Cortex of kidney (tissue), 1 donor: ENCODE data around the gene FCHO1.

Experiments
- DNase-seq: peaks from one replicate; lab custom pipeline; 2025; lab: John Stamatoyannopoulos, UW

FCHO1 gene

DNA sequence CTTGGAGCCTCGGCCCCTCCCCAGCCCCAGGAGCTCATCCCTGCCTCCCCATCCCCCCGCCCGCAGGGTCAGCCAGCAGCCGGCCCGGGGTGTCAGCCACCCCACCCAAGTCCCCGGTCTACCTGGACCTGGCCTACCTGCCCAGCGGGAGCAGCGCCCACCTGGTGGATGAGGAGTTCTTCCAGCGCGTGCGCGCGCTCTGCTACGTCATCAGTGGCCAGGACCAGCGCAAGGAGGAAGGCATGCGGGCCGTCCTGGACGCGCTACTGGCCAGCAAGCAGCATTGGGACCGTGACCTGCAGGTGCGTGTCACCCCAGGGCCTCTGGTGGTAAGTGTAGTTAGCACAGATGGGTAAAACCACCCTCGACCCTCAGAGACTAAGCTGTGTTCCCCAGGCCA lies 18.1 kb upstream of the FCHO1 start:
- no peak for DNase-seq

DNA sequence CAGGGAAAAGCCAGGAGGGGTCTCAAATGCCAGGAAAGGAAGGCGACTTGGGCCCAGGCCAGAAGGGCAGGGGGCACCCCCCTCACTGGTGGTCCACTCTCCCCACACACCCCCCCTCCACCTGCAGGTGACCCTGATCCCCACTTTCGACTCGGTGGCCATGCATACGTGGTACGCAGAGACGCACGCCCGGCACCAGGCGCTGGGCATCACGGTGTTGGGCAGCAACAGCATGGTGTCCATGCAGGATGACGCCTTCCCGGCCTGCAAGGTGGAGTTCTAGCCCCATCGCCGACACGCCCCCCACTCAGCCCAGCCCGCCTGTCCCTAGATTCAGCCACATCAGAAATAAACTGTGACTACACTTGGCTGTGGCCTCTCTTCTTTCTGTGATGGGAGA lies 17.1 kb upstream of the FCHO1 start:
- no peak for DNase-seq

DNA sequence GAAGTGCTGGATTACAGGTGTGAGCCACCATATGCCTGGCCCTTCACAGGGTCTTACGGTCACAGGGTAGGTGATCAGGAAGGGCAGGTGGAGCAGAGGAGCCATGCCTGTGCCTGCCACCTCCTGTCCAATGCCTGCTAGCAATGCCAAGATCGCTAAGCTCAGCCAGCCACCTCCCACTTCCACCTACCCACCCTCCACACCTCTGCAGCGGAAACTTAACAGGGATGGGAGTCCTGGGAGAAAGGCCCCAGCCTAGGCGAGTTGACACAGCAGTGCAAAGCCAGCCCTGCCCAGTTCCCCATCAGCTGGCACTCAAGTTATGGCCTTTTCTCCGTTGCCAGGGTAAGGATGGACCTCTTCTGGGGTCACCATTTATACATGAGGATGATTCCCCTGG lies 15.9 kb upstream of the FCHO1 start:
- no peak for DNase-seq

DNA sequence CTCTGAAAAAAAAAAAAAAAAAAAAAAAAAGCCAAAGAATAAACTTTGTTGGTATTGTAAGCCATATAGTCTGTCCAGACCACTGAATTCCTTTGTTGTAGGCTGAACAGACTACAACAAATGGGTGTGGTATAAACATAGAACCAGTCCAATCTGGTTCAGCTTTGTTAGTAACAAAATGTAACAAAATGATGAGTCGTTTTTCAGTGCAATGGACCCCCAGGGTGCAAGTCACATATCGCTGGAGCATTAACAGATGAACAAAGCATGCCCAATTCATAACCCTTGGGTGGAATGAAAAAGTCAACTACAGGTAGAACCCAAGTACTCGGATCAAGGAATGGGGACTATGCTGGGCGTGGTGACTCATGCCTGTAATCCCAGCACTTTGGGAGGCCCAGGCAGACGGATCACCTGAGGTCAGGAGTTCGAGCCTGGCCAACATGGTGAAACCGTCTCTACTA lies 13.6 kb upstream of the FCHO1 start:
- no peak for DNase-seq

DNA sequence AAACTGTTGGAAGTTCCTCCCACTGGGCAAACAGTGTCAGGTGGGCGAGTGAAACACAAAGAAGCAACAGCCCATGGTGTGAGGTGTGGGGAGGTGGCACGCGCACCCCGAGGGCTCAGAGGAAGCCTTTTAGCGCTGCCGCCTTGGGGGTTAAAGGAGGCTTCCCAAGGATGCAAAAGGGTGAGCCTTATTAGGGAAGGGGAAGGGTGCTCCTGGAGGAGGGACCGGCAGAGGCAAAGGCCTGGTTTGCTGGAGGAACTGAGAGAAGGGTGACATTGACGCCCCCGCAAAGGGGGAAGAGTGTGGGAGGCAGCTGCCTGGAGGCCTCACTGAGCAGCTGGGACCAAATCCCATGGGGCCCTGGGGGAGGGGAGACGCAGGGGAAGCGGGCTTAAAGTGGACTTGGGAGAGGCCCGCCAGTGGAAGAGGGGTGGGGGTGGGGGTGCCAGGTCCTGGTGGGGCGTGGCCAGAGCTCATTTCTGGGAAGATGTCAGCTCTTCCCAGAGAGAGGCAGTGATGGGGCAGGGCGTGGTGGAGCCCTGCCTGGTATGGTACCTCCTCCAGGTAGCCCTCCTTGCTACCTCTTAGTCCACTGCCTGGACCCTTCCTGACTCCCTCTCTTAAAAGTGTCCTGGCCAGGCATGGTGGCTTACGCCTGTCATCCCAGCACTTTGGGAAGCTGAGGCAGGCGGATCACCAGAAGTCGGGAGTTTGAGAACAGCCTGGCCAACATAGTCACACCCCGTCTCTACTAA lies 12.0 kb upstream of the FCHO1 start:
- DNase-seq: no peak

DNA sequence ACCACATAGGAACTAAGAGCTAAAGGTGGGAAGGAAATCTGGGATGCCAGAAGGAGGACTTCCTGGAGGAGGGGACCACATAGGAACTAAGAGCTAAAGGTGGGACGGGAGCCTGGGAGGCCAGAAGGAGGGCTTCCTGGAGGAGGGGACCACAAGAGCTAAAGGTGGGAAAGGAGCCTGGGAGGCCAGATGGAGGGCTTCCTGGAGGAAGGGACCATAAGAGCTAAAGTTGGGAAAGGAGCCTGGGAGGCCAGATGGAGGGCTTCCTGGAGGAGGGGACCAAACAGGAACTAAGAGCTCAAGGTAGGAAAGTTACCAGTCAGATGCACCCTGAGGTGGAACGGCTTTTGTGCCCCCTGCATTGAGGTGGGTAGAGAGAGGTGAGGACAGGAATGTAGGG lies 9.8 kb upstream of the FCHO1 start:
- no peak for DNase-seq

DNA sequence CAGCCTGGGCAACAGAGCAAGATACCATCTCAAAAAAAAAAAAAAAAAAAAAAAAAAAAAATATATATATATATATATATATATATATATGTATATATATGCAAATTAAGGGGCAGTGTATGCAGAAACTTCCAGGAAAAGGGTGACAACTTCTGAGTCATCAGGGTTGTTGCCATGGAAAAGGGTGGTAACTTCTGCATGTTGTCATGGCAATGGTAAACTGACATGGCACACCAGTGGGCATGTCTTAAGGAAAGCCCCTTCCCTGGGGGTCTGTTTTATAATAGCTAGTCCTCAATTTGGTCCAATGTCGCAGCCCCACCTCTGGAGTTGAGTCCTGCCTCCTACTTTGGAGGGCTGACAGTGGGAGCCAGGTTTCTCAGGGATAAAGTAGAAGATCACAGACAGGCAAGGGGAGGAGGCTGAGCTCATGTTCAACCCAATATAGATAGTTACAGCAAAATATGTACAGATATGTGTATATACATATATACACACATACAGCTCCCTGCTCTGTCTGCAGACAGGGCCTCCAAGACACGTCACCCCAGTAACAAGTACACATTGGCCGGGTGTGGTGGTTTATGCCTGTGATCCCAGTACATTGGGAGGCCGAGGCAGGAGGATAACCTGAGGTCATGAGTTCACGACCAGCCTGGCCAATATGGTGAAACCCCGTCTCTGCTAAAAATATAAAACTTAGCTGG lies 7.2 kb upstream of the FCHO1 start:
- DNase-seq: no peak

DNA sequence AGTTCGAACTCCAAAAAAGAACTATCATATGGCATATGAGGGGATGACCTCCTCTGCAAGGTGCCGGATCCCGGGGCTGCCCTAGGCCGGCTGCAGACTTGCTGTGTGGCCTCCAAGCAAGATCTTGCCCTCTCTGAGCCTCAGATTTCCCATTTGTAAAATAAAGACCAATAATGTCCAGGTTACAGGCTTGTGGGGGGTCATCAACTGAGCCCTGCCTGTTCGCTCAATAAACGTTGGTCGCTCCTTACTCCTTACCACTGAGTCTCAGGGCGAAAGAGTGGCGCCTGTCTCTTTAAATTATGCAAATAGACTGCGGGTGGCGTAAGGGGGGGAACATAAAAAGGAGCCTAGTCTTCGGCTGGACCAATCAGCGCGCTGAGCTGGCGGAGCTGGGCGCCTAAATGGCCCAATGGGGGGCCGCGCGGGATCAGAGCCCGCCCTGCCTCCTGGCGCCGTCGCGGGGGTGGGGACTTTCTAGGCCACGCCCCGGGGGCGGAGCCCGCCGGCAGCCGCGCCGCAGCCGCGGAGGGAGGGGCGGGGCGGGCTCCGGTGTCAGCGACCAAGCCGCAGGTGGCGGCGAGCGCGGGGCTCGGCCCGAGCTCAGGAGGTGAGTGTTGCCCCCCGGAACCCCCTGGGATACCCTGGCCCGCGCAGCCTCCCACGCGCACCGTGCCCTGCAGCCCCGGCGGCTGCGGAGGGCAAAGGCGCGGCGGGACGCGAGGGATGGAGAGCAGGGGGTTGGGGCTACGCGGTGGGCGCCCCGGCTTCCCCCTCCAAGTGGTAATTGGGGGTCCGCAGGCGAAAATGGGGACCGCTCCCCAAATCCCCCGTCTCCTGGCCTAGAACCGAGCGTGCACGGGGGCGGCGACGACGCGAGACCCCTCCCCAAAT lies 3.8 kb upstream of the FCHO1 start:
- DNase-seq: no peak

DNA sequence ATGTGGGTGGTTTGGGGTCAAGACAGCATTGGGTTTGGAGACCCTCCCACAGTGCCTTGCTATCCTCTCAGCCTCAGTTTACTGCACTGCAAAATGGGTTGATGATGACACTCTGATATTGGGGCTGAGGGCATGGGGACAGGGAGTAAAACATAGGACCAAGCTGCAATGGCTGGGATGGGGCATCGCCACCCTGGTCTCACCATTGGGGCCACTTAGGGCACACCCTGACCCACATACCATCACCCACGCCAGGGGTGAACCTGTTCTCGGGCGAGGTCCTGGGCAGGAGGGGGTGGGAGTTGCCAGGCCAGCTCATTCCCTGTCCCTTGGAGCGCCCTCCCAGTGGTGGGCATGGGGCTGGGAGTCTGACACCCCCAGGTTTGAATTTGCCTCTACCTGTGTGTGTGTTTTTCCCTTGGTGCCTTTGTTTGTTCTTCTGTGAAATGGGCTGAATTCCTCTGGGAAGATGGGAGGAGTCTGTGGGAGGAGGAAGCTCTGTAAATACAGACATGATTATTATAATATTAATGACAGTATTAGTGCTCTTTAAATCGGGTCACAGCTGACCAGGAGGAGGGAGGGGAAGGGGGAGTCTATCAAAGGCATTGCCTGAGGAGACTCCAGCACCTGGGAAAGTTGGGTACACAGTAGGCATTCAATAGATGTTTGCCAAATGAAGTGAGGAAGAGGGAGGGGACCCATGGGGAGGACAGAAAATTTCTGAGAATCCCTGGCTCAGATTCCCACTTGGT lies 2.2 kb upstream of the FCHO1 start:
- DNase-seq: no peak

DNA sequence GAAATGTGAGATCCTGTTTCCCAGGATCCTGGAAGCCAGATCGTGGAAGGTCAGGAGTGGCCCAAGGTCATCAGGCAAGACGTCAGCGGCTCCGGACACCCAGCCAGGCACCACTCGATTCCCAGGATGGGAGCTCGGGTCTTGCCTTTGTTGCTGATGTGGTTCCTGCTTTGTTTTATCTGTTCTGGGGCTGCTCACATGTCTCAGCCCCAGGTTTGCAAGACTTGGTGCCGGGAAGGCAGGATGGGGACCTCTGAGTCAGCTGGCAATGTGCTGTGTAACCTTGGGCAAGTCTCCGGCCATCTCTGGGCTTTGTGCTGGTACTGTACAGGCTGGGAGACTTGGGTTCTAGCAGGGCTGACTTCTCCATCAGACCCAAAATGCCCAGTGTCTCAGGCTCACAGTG lies 1.4 kb upstream of the FCHO1 start:
- DNase-seq: no peak

DNA sequence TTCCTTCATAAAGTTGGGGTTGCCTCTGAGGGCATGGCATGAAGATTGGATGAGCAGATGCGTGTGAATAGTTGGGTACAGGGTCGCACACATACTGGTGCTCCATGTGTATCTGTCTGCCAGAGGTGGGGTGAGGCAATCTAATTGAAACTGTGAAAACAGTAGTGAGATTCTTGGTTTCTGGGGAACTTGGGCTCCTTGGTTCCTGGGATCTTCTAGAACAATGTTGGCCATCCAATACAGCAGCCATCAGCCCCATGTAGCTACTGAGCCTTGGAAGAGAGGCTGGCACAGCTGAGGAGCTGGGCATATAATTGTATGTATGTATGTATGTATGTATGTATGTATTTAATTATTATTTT lies 616 bp downstream of the FCHO1 start:
- DNase-seq: no peak

DNA sequence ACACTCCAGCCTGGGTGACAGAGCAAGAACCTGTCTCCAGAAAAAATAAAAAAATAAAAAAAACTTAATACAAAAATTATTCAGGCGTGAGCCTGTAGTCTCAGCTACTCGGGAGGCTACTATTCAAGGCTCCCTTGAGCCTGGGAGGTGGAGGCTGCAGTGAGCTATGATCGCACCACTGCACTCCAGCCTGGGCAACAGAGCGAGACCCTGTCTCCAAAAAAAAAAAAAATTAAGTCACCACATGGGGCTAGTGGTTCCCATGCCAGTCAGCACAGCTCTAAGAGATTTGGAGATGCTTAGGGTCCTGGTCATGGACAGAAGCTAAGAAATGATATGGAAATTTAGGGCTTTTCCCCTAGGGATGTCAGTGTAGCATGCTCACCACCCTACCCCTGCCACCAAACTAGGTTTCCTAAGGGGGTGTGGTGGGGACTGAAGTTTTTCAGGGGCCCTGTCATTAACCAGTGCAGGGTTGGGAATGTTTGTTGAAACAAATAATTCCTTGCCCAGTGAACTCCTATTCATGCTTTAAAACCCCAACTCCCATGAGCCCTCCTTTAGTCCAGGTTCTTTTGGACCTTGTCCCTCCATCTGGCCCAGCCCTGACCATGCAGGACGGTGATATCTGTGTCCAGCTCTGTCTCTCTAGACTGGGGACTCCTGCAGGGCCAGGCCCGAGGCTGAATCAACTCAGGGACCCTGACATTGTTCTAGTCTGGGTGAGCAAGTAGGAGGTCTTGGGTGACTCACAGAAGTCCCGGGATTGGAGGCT lies 1.8 kb downstream of the FCHO1 start:
- DNase-seq: no peak

DNA sequence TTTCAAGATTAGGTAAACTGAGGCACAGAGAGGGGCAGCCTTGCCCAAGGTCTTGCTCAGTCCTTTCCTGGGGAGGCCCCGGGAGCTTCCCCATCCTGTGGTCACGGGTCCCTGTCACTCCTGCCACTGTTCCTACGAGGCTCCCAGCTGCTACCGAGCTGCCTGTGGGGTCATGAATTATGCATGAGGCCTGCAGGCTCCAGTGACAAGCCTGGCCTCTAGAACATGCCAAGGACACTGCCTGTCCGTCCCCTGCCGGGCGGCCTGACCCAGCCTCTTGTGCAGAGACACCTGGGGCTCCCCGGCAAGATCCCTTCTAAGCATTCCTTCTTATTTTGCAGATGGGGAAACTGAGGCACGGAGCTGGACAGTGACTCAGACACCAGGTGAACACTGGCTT lies 2.7 kb downstream of the FCHO1 start:
- DNase-seq: no peak

DNA sequence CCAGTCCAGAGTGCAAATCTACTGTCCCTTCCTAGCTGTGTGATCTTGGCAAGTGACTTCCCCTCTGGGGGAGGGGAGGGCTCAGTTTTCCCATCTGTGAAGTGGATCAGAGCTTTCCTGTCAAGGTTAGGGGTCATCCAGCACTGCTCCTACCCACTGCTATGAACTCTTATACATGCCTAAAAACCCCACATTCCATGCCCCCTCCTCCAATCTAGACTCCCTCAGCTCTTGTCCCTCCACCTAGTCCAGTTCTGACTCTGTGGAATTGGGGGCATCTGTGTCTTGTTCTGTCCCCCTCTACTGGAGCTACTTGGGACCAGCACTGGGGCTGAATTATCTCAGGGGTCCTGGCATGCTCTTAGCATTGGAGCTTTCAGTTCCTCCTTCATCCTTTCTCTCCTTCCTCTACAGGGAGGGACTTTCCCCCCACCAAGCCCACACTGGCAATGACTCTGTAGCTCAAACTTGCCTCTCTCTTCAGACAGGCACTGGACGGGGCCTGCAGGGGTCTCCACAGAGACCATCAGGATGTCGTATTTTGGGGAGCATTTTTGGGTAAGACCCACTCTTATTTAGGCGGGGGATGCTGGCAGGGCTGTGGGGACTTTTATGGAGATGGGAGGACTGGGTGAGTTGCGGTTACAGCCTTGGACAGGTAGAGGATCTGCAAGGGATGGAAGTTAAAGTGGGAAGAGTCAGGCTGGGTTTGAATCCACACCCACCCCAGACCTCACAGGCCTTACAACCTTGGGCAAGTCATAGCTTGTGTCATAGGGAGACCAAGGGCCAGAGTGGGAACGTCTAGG lies 3.6 kb downstream of the FCHO1 start:
- no peak for DNase-seq

DNA sequence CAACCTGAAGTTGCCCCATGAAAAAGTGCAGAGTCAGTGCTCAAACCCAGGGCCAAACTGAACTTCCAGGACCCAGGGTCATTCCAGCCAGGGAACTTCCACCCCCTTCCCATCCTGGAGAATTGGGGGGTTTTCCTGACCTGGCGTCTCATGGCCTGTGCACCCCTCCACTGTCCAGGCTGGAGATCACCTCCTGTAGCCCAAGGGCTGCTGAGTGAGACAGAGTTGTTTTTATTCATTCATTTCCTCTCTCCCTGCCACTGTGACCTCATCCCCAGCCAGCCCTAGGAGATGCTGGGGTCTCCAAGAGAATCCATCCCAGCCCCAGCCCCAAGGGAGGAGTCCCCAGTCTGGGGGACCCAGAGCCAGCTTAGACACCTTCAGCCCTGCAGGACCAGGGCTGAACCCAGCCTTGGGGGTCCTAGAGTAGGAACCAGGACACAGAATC lies 4.2 kb downstream of the FCHO1 start:
- DNase-seq: no peak

DNA sequence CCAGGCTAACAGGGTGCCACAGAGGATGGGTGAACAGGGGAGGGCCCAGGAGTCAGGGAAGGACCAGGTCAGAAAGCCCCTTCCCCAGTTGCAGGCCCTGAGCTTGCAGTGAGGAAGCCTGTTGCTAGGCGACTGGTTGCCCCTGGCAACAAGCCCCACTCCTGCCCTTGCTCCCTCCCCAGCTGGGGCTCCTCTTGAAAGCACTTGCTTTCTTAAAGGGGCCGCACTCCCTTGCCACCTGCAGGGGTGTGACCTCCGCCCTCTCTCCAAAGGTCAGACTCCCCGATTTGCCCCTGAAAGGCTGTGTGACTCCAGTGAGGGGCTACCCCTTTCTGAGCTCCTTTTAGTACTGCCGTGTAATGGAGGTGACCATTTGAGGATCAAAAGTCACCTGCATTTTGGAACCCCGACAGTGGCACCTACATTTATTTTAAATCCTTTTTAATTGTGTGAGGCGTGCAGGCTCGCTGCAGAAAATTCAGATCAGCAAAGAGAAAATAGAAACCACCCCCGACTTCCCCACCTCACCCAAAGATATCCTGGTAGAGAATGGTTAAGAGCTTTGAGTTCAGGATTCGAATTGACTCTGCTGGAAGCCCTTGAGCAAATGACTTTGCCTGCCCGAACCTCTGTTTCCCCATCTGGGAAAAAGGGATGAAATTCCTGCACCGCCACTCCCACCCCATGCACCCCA lies 4.8 kb downstream of the FCHO1 start:
- DNase-seq: no peak

DNA sequence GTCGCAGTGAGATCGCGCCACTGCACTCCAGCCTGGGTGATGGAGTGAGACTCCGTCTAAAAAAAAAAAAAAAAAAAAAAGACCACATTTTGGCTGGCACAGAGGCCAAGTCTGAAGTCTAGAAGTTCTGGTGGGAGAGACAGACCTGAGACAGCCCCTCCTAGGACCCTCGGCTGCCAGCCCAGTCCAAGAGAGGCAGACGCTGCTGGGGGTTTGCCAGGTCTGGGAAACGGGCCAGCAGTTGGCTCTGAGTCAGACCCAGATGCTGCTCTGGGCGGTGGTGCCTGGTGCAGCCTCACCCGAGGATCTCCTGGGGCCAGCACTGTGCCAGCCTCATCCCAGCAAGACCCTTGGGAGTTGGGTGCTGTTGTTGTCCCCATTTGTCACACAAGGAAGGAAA lies 5.8 kb downstream of the FCHO1 start:
- DNase-seq: no peak

DNA sequence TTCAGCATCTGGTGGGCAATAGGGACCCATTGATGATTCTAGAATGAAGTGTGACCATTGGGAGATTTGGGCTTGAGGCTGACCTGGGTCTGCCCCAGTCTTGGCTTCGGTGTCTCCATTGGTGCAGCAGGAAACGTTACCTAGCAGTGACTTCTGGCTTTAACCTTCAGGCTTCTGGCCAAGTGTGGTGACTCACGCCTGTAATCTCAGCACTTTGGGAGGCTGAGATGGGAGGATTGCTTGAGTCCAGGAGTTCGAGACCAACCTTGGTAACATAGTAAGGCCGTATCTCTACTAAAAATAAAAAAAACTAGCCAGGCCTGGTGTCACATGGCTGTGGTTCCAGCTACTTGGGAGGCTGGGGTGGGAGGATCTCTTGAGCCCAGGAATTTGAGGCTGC lies 7.2 kb downstream of the FCHO1 start:
- no peak for DNase-seq

DNA sequence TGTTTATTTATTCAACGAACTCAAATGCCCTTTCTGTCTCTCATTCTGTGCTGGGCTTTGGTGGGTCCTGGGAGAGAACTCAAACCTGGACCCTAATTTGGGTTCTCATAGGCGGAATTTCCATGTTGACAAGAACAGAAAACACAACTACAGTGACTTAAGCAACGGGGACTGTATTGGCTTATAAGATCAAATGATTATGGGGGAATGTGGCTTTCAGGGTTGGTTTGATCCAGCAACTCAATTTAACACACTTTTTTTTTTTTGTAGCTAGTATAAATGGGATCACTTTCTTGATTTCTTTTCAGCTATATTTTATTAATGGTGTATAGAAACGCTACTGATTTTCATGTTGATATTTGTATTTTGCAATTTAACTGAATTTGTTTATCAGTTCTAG lies 9.9 kb downstream of the FCHO1 start:
- no peak for DNase-seq
